Fibroblast of skin of abdomen (primary cell): ENCODE results near the gene MSMO1. TPM values are rescaled to one million over a fixed set of nuclear protein-coding genes. Genes with fewer than 3 reads are reported as not detected.
"Not testable (repeated sequence)": the region's sequence is repeated elsewhere in the genome, so short reads cannot be mapped to it uniquely, and the experiment has no call there.

Experiments
- DNase-seq: peaks from one replicate; pipeline ENCODE4 v3.0.0-alpha.2; 2013
- polyA plus RNA-seq, 2 experiments: library from polyadenylated mRNA; unstranded; fragments of 120-200 nt; gene quantifications; one replicate each; pipeline ENCODE4 v1.2.1, GENCODE V29; 2013; ENCODE audit not compliant: insufficient read length in 2 of 2

Gene MSMO1
- 57.1 TPM for polyA plus RNA-seq (2013, experiment 1 of 2; ENCODE audit: insufficient read length)
- polyA plus RNA-seq (2013, experiment 2 of 2; ENCODE audit: insufficient read length), result 57.7 TPM

- peak; percentile 99 for DNase-seq
These were observed at the start of gene MSMO1 for GRCh38 chr4:165327211-165328100. TSS of gene MSMO1 (plus strand) at chr4:165327669. CDS start at chr4:165333371, 5,702 bp downstream.

- not testable (repeated sequence) for DNase-seq
These were observed 47.9 kb upstream of the MSMO1 start for GRCh38 chr4:165279531-165279930.

GRCh38 chr4:165284697-165285096, 42.8 kb upstream of the MSMO1 start:
- DNase-seq, result not testable (repeated sequence)

- not testable (repeated sequence) for DNase-seq
These were observed 40.7 kb upstream of the MSMO1 start for GRCh38 chr4:165286619-165287340.

GRCh38 chr4:165288226-165288625, 39.2 kb upstream of the MSMO1 start:
- no peak for DNase-seq

- DNase-seq, result peak; percentile 81
These were observed 38.6 kb upstream of the MSMO1 start for GRCh38 chr4:165288639-165289422.

GRCh38 chr4:165289423-165289785, 38.1 kb upstream of the MSMO1 start:
- no peak for DNase-seq

GRCh38 chr4:165293061-165293460, 34.4 kb upstream of the MSMO1 start:
- no peak for DNase-seq

GRCh38 chr4:165293927-165294649, 33.4 kb upstream of the MSMO1 start:
- DNase-seq, result no peak

- no peak for DNase-seq
These were observed 32.6 kb upstream of the MSMO1 start for GRCh38 chr4:165294907-165295306.

GRCh38 chr4:165297626-165298025, 29.8 kb upstream of the MSMO1 start:
- no peak for DNase-seq

- DNase-seq, result no peak
These were observed 27.9 kb upstream of the MSMO1 start for GRCh38 chr4:165299399-165300060.

- DNase-seq, result no peak
These were observed 25.6 kb upstream of the MSMO1 start for GRCh38 chr4:165301833-165302232.

GRCh38 chr4:165302658-165303057, 24.8 kb upstream of the MSMO1 start:
- no peak for DNase-seq

- DNase-seq, result no peak
These were observed 19.3 kb upstream of the MSMO1 start for GRCh38 chr4:165308166-165308565.

GRCh38 chr4:165308606-165309005, 18.9 kb upstream of the MSMO1 start:
- DNase-seq, result peak; percentile 37

GRCh38 chr4:165309456-165309855, 18.0 kb upstream of the MSMO1 start:
- DNase-seq, result no peak

GRCh38 chr4:165312506-165312905, 15.0 kb upstream of the MSMO1 start:
- DNase-seq, result peak; percentile 24

- DNase-seq, result no peak
These were observed 8.4 kb upstream of the MSMO1 start for GRCh38 chr4:165319030-165319429.

GRCh38 chr4:165319509-165319908, 8.0 kb upstream of the MSMO1 start:
- DNase-seq, result no peak

GRCh38 chr4:165324236-165324917, 3.1 kb upstream of the MSMO1 start:
- no peak for DNase-seq
